BE2C (cell line): ENCODE measurements around the gene NHP2.

Experiments
- DNase-seq: peaks from one replicate; pipeline ENCODE4 v3.0.0-alpha.2; 2020
- H3K27me3 ChIP-seq: fragments of 250-450 bp; sonication (Bioruptor Pico); 2 replicates; pipeline ENCODE4 v1.5.1; 2020; ENCODE audit warnings: mild to moderate bottlenecking
- H3K36me3 ChIP-seq: fragments of 250-450 bp; sonication (Bioruptor Pico); 2 replicates; pipeline ENCODE4 v1.5.1; 2020; ENCODE audit warnings: mild to moderate bottlenecking
- H3K4me1 ChIP-seq: fragments of 250-450 bp; sonication (Bioruptor Pico); 2 replicates; pipeline ENCODE4 v1.5.1; 2020
- H3K4me3 ChIP-seq: 2 replicates; pipeline ENCODE4 v1.5.1; 2011; ENCODE audit warnings: low read depth, low read length
- H3K9me3 ChIP-seq: fragments of 250-450 bp; sonication (Bioruptor Pico); 2 replicates; pipeline ENCODE4 v1.5.1; 2020
- TF ChIP-seq, protein P1 (sequence below): IDR thresholded peaks from 2 replicates; pipeline ENCODE4 v1.5.1; 2012; ENCODE audit warnings: mild to moderate bottlenecking, low read depth, low read length

The NHP2 gene

DNA sequence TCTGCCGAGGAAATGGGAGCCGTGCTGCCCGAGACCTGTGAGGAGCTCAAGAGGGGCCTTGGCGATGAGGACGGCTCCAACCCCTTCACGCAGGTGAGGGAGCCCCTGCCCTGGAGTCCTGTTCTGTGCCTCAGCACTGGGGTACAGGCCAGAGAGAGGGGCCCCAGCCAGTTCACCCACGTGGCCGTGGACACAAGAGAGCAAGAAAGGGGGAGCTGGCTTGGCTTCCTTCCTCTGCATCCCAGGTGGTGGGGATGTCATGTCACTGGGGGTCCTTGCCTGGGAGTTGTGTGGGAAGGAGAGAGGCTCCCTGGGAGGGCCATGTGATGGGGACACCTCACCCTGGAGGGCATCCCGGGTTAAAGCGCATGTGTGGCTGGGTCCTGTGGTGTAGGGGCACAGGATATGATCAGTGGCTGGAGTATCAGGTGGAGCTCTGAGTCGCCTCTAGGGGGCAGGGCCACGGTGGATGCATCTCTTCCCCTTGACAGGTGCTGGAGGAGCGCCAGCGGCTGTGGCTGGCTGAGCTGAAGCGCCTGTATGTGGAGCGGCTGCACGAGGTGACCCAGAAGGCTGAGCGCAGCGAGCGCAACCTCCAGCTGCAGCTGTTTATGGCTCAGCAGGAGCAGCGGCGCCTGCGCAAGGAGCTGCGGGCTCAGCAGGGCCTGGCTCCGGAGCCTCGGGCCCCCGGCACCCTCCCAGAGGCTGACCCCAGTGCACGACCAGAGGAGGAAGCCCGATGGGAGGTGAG lies 32.9 kb downstream of the NHP2 start:
- Histone ChIP-seq H3K27me3 (no peaks in the 10 kb centered on the region), H3K4me1 (peaks cover 8% of the 10 kb centered on the region), H3K36me3 (no peaks in the 10 kb centered on the region), H3K4me3 (peak overlapping the region; percentile 70), H3K9me3 (no peaks in the 10 kb centered on the region)
- peak; percentile 98 for DNase-seq
- TF ChIP-seq, protein P1, sequence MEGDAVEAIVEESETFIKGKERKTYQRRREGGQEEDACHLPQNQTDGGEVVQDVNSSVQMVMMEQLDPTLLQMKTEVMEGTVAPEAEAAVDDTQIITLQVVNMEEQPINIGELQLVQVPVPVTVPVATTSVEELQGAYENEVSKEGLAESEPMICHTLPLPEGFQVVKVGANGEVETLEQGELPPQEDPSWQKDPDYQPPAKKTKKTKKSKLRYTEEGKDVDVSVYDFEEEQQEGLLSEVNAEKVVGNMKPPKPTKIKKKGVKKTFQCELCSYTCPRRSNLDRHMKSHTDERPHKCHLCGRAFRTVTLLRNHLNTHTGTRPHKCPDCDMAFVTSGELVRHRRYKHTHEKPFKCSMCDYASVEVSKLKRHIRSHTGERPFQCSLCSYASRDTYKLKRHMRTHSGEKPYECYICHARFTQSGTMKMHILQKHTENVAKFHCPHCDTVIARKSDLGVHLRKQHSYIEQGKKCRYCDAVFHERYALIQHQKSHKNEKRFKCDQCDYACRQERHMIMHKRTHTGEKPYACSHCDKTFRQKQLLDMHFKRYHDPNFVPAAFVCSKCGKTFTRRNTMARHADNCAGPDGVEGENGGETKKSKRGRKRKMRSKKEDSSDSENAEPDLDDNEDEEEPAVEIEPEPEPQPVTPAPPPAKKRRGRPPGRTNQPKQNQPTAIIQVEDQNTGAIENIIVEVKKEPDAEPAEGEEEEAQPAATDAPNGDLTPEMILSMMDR, result peak; percentile 86

GRCh38 chr5:178119915-178120606 lies 33.6 kb downstream of the NHP2 start:
- H3K27me3 ChIP-seq, result no peaks in the 10 kb centered on the region
- H3K9me3 ChIP-seq, result no peaks in the 10 kb centered on the region
- no peak for DNase-seq
- no peaks in the 10 kb centered on the region for H3K36me3 ChIP-seq
- TF ChIP-seq, protein P1, result no peak
- no peak overlapping the region for H3K4me3 ChIP-seq
- H3K4me1 ChIP-seq, result peaks cover 8% of the 10 kb centered on the region

DNA sequence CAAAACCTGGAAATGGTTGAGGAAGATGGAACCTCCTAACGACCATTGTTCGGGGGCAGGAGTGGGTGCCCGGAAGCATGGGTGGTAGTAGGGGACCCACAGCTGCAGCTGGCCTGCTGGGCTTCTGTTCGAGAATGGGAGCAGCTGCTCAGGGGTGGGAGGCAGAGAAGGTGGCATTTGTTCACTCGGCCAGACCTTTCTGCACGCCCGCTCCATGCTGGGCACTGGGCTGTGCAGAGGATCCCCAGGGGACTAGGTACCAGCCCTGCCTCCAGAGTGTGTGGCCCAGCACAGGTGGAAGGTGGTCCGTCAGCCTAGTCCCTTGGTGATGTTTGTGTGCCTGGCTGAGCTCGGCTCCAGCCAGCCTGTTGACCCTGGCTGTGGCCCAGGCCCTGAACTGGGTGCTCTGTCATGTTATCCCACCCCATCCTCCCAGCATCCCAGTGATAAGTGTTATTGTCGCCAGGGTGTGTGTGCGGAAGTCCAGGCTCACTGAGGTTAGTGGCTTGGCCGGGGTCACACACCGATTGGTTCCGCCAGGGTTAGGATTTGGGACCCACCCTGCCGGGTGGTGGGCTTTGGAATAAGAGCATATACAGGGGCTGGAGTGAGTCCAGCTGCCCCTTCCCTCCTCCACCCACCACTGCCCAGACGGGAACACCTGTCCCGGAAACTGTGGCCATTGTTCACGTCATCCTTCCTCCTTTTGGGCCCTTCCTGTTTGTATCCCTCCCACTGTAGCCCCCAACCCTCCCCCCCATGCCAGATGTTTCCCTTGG lies 35.6 kb downstream of the NHP2 start:
- Histone ChIP-seq H3K4me1 (peaks cover 8% of the 10 kb centered on the region), H3K4me3 (no peak overlapping the region), H3K9me3 (peaks cover under 1% of the 10 kb centered on the region; the same call in 1 of the 2 replicates), H3K27me3 (peaks cover 18% of the 10 kb centered on the region), H3K36me3 (no peaks in the 10 kb centered on the region)
- TF ChIP-seq, protein P1, result no peak
- no peak for DNase-seq

- peaks cover 24% of the 10 kb centered on the region for H3K27me3 ChIP-seq
- TF ChIP-seq, protein P1, result no peak
- H3K4me1 ChIP-seq, result peaks cover 4% of the 10 kb centered on the region
- no peaks in the 10 kb centered on the region for H3K36me3 ChIP-seq
- peaks cover 7% of the 10 kb centered on the region; the same call in 1 of the 2 replicates for H3K9me3 ChIP-seq
- no peak for DNase-seq
- H3K4me3 ChIP-seq, result no peak overlapping the region
These were observed 37.4 kb downstream of the NHP2 start for GRCh38 chr5:178116143-178116885.

DNA sequence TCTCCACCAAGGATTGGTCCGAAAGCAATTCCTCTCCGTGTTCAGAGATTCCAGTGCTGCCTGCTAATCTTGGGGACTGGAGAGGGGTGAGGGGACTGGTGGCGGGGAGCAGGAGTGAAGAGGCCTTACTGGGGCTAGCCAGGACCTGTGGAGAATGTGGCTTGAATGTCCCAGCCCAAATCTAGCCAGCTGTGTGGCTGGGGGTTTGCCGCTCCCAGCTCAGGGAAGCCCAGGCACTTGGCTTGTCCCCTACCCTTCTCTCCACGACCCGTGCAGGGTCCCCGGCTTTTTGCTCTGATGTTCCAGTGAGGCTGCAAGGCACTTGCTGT lies 37.9 kb downstream of the NHP2 start:
- Histone ChIP-seq H3K4me1 (peaks cover 4% of the 10 kb centered on the region), H3K27me3 (peaks cover 24% of the 10 kb centered on the region), H3K9me3 (peaks cover 7% of the 10 kb centered on the region; the same call in 1 of the 2 replicates), H3K4me3 (no peak overlapping the region), H3K36me3 (no peaks in the 10 kb centered on the region)
- DNase-seq, result no peak
- TF ChIP-seq, protein P1, result no peak
